Erythroblast (primary cell): ENCODE results near the gene STK17B.

Experiments
- GATA1 ChIP-seq: IDR thresholded peaks from 2 replicates; pipeline ENCODE4 v1.6.1; 2011; ENCODE audit warnings: low read depth, mild to moderate bottlenecking, control low read depth, low read length, moderate library complexity
- POLR2A ChIP-seq: IDR thresholded peaks from 2 replicates; pipeline ENCODE4 v1.6.1; 2011; ENCODE audit warnings: mild to moderate bottlenecking, low read length

DNA sequence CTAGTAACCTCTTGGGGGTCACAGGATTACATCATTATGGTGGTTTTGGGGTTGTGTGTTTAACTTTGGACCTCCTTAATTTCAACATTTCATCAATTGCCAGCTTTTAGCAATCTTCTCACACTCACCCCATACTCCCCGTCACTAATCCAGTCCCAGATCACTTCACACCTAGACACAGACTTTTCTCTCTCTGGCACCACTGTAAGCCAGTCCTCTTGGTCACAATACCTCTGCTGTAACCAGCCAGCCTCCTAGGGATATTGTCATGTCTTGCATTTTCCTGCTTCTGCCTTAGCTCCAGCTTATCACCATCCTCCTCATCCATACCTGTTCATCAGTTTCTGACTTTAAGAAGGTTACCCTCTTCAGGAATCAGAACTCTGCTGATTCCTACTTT, 1.6 kb upstream of the STK17B start:
- no peak for TF ChIP-seq POLR2A
- TF ChIP-seq GATA1: no peak
